GM18526 (cell line): ENCODE measurements around the gene RNF214.

Experiments
- POLR2A ChIP-seq: IDR thresholded peaks from 3 replicates; pipeline ENCODE4 v1.6.1; 2011; ENCODE audit not compliant: insufficient read length; ENCODE audit errors: extremely low read depth

Gene RNF214

DNA sequence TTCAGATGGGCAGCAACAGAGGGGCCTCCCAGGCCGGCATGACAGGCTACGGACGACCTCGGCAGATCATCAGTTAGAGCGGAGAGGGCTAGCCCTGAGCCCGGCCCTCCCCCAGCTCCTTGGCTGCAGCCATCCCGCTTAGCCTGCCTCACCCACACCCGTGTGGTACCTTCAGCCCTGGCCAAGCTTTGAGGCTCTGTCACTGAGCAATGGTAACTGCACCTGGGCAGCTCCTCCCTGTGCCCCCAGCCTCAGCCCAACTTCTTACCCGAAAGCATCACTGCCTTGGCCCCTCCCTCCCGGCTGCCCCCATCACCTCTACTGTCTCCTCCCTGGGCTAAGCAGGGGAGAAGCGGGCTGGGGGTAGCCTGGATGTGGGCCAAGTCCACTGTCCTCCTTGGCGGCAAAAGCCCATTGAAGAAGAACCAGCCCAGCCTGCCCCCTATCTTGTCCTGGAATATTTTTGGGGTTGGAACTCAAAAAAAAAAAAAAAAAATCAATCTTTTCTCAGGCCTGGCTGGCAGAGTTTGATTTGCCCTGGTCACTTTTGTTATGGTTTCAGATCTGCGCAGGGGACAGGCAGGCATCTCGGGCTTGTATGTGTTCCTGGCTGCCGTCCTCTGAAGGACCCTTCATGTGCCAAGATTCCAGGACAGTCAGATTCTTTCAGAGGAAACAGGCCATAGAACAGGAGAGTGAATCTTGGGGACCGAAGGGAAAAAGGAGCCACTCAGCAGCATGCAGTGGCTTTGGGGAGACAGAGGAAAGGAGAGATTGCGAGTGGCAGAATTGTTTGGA, 28.0 kb upstream of the RNF214 start:
- TF ChIP-seq POLR2A: no peak

- TF ChIP-seq POLR2A: no peak
Observed at GRCh38 chr11:117205211-117205818, 27.2 kb upstream of the RNF214 start.

DNA sequence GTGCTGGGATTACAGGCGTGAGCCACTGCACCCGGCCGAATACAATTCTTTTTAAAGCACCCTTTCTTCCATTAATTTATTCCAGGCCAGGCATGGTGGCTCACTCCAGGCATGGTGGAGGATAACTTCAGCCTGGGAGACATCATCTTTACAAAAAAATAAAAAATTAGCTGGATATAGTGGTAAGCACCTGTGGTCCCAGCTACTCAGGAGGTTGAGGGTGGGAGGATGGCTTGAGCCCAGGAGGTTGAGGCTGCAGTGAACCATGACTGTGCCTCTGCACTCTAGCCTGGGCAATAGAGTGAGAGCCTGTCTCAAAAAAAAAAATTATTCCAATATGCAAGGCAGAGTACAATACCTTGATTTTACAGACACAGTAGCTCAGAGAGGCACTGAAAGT, 21.9 kb upstream of the RNF214 start:
- no peak for TF ChIP-seq POLR2A

- TF ChIP-seq POLR2A: no peak
Observed at GRCh38 chr11:117212697-117213355, 19.6 kb upstream of the RNF214 start.

GRCh38 chr11:117214404-117215110, 17.9 kb upstream of the RNF214 start:
- no peak for TF ChIP-seq POLR2A

DNA sequence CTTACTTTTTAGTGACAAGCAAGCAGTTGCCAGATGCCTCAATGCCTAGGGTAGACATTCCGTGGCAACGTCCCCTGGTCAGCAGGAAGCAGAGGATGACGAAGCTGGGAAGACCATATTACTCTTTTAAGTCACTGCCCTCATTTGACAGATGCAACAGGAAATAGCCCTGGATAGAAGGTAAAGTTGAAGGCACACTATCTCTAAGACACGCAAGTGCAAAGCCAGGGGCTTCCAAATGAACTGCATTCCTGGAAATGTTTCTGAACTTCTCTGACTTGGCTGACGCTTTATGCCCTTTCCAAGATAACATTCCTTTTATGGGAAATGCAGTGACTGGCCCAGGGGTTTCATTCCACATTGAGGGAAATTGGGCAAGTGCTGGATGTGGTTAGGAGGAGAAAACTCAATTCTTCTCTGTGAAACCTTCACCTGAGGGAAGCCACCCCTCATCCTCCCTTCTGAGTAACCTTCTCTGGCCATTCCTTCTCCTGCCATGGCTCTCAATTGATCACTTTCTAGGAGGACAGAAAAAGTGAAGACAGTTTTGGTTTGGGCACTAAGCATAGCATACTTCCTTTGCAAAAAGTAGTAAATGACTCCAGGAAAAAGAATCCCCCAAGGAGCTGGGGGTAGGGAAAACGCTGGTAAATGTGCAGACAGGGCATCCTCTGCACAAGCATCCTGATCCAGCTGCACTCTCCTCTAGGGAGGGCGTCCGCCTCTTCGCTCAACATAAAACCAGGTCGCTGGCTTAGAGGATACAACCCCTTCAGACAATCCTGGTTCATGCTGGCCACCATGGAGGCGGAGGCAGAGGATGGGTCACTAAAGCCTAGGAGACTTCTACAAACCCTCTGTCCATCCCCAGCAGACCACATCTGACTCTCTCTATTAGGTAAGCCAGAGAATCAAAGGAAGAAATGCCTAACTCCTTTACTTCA, 15.1 kb upstream of the RNF214 start:
- no peak for TF ChIP-seq POLR2A

GRCh38 chr11:117218133-117218915, 14.1 kb upstream of the RNF214 start:
- TF ChIP-seq POLR2A: no peak

DNA sequence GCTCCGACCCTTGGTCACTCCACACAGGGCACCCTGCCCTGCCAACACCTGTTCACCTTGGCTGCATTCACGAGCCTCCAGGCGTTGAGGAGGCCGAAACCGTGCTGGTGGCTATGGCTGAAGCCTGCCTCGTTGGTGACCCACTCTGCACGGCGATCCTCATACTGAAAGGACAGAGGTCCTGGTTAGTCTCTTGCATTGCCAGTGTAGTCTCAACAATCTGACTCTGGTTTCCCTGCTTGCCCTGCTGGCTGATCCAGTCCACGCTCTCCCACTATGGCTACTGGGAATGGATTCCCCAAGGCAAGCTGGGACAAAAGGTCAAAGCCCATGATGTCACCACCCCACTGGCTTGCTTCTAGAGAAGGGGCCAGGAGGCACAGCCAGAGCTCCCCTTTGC, 13.5 kb upstream of the RNF214 start:
- no peak for TF ChIP-seq POLR2A

DNA sequence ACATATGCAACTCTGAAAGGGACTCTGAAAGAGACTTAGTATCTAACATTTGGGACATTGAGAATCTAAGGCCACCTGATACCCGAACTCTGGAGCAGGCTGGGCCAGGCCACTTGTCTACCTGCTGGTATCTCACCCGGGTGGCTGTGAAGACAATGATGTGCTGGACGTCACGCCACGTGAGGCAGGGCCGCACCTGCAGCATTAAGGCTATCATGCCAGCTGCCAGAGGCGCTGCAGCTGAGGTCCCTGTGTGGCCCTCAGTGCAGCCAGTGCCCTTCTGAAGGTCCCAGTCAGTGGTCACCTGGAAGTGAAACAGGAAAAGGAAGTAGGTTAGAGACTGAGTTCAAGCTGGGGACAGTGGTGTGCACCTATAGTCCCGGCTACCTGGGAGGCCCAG, 13.0 kb upstream of the RNF214 start:
- TF ChIP-seq POLR2A: no peak

DNA sequence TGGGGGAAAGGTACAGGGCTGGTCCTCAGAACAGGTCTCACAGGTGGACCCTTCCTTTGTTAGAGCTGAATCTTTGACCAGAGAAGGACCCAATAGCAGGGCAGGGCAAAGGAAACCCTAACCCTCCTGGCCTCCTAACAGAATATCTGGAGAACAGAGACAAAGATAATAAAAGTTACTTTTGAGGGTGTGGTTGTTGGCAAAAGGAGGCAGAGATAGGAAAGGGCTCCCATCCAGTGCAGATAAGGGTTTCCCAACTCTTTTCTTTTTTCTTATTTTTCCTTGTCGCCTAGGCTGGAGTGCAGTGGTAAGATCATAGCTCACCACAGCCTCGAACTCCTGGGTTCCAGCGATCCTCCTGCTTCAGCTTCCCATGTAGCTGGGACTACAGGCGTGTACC, 12.5 kb upstream of the RNF214 start:
- TF ChIP-seq POLR2A: no peak

GRCh38 chr11:117220568-117220967, 11.9 kb upstream of the RNF214 start:
- TF ChIP-seq POLR2A: no peak

DNA sequence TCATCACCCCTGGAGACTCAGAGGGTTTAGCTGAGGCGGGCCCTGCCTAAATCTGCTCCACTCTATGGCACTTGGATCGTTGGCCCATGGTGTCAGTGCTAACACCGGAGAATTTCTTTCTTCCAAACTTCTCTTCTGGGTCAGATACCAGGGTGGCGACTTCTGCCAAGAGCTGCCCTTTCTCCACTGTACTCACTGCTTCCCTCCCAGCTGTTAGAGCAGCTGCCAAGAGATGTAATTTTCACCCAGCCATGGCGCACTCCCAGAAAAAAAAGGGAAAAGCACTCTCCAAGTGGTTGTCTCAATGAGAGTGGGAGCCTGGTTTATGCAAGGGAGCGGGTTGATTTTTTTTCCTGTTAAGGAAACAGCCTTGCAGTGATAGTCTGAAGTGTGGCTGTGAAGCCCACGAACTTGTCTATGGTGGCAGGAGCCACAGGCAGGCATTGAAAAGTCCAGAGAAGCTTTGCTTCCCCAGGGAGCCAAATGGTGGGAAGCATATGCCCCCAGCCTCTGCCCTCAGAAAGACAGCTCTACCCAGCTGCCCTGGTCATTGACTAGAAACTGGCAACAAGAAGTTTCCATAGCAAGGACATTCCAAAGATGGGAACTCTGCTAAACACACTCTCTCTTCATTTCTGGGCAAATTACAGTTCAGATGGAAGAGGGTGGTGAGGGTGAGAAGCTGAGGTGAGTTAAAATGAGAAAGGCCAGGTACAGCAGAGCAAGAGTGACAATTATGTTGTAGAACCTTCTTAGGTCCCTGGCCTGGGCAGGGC, 11.3 kb upstream of the RNF214 start:
- TF ChIP-seq POLR2A: no peak
